HEK293 (cell line): ENCODE data around the gene CHCHD6.

Experiments used
- CTCF ChIA-PET: fragments of 350-600 bp; formaldehyde crosslinking; extraction: SDS; loops from one replicate; lab custom pipeline; 2021; ENCODE audit warnings: antibody characterized with exemption; lab: Yijun Ruan, JAX
- POLR2A ChIA-PET: fragments of 300-600 bp; formaldehyde crosslinking; extraction: SDS; loops from one replicate; lab custom pipeline; 2020; ENCODE audit warnings: antibody characterized with exemption, inconsistent platforms; lab: Yijun Ruan, JAX
- H3K27ac ChIP-seq: fragments of 200-500 bp; sonication (Bioruptor generic); 2 replicates; pipeline ENCODE4 v1.5.1; 2014; ENCODE audit warnings: low read depth, low read length, control low read depth, inconsistent platforms; ENCODE audit errors: extremely low read depth
- H3K36me3 ChIP-seq, 2 experiments: fragments of 200-500 bp in 1 of 2; sonication (Bioruptor generic) in 1 of 2; 1 replicate in 1 of 2; 2 replicates in 1 of 2; pipeline ENCODE4 v1.5.1; 2014 to 2017; ENCODE audit warnings: inconsistent platforms in 2 of 2, low read length in 2 of 2; ENCODE audit not compliant: control insufficient read depth in 2 of 2, insufficient read depth in 1 of 2
- H3K4me1 ChIP-seq: fragments of 200-500 bp; sonication (Bioruptor generic); 2 replicates; pipeline ENCODE4 v1.5.1; 2014; ENCODE audit warnings: mild to moderate bottlenecking, low read length, inconsistent platforms; ENCODE audit not compliant: control insufficient read depth, insufficient read depth
- H3K4me3 ChIP-seq: 2 replicates; pipeline ENCODE4 v1.5.1; 2011; ENCODE audit warnings: low read depth, mild to moderate bottlenecking, control low read depth, low read length, moderate library complexity
- H3K9me3 ChIP-seq: fragments of 200-500 bp; sonication (Bioruptor generic); 2 replicates; pipeline ENCODE4 v1.5.1; 2014; ENCODE audit warnings: low read depth, low read length, inconsistent platforms; ENCODE audit not compliant: control insufficient read depth, insufficient read depth
- BCL11B ChIP-seq: fragments of 450-650 bp; formaldehyde crosslinking; IDR thresholded peaks from 2 replicates; pipeline ENCODE4 v1.5.1; 2016; ENCODE audit warnings: low read depth, missing biosample characterization, missing genetic modification characterization
- GLIS1 ChIP-seq: fragments of 450-650 bp; formaldehyde crosslinking; IDR thresholded peaks from 2 replicates; pipeline ENCODE4 v1.5.1; 2016; ENCODE audit warnings: missing biosample characterization, missing genetic modification characterization
- HOXA7 ChIP-seq: sonication (generic); formaldehyde crosslinking; IDR thresholded peaks from 2 replicates; pipeline ENCODE4 v1.8.1; 2022; ENCODE audit warnings: missing genetic modification reagents, borderline replicate concordance
- KLF9 ChIP-seq: fragments of 450-650 bp; formaldehyde crosslinking; IDR thresholded peaks from 2 replicates; pipeline ENCODE4 v1.5.1; 2016; ENCODE audit warnings: missing biosample characterization, missing genetic modification characterization, low read depth
- YY1 ChIP-seq: fragments of 450-650 bp; formaldehyde crosslinking; IDR thresholded peaks from 2 replicates; pipeline ENCODE4 v1.5.1; 2018; ENCODE audit warnings: missing biosample characterization, missing genetic modification characterization
- ZFP3 ChIP-seq: fragments of 450-650 bp; formaldehyde crosslinking; IDR thresholded peaks from 2 replicates; pipeline ENCODE4 v1.5.1; 2016; ENCODE audit warnings: low read depth, missing biosample characterization, missing genetic modification characterization
- ZNF10 ChIP-seq: fragments of 450-650 bp; formaldehyde crosslinking; IDR thresholded peaks from 2 replicates; pipeline ENCODE4 v1.5.1; 2017; ENCODE audit warnings: missing biosample characterization, missing genetic modification characterization
- ZNF146 ChIP-seq: fragments of 450-650 bp; formaldehyde crosslinking; IDR thresholded peaks from 2 replicates; pipeline ENCODE4 v1.5.1; 2016; ENCODE audit warnings: missing biosample characterization, missing genetic modification characterization
- ZNF211 ChIP-seq: fragments of 450-650 bp; formaldehyde crosslinking; IDR thresholded peaks from 2 replicates; pipeline ENCODE4 v1.5.1; 2016; ENCODE audit warnings: low read depth, missing biosample characterization, missing genetic modification characterization
- ZNF24 ChIP-seq: fragments of 450-650 bp; formaldehyde crosslinking; IDR thresholded peaks from 2 replicates; pipeline ENCODE4 v1.5.1; 2016; ENCODE audit warnings: missing biosample characterization, missing genetic modification characterization
- ZNF248 ChIP-seq: fragments of 450-650 bp; formaldehyde crosslinking; IDR thresholded peaks from 2 replicates; pipeline ENCODE4 v1.5.1; 2017; ENCODE audit warnings: missing biosample characterization, missing genetic modification characterization
- ZNF473 ChIP-seq: fragments of 450-650 bp; formaldehyde crosslinking; IDR thresholded peaks from 2 replicates; pipeline ENCODE4 v1.5.1; 2017; ENCODE audit warnings: missing biosample characterization, missing genetic modification characterization
- ZNF549 ChIP-seq: fragments of 450-650 bp; IDR thresholded peaks from 2 replicates; pipeline ENCODE4 v1.5.1; 2018; ENCODE audit warnings: missing biosample characterization, missing genetic modification characterization, mild to moderate bottlenecking, inconsistent platforms, moderate library complexity
- ZNF555 ChIP-seq: fragments of 450-650 bp; formaldehyde crosslinking; conservative IDR thresholded peaks from 2 replicates; pipeline ENCODE4 v1.5.1; 2017; ENCODE audit warnings: missing biosample characterization, mild to moderate bottlenecking, missing genetic modification characterization, inconsistent platforms
- ZNF560 ChIP-seq: fragments of 450-650 bp; formaldehyde crosslinking; IDR thresholded peaks from 2 replicates; pipeline ENCODE4 v1.5.1; 2017; ENCODE audit warnings: missing biosample characterization, missing genetic modification characterization, borderline replicate concordance
- ZNF624 ChIP-seq: fragments of 450-650 bp; formaldehyde crosslinking; IDR thresholded peaks from 2 replicates; pipeline ENCODE4 v1.5.1; 2017; ENCODE audit warnings: missing biosample characterization, missing genetic modification characterization
- ZNF664 ChIP-seq: fragments of 450-650 bp; formaldehyde crosslinking; IDR thresholded peaks from 2 replicates; pipeline ENCODE4 v1.5.1; 2016; ENCODE audit warnings: missing biosample characterization, missing genetic modification characterization
- ZNF701 ChIP-seq: fragments of 450-650 bp; formaldehyde crosslinking; IDR thresholded peaks from 2 replicates; pipeline ENCODE4 v1.5.1; 2016; ENCODE audit warnings: missing biosample characterization, missing genetic modification characterization
- ZNF776 ChIP-seq: fragments of 450-650 bp; formaldehyde crosslinking; IDR thresholded peaks from 2 replicates; pipeline ENCODE4 v1.5.0; 2017; ENCODE audit warnings: missing biosample characterization, missing genetic modification characterization, borderline replicate concordance
- TF ChIP-seq, protein P1 (sequence below): fragments of 450-650 bp; formaldehyde crosslinking; IDR thresholded peaks from 2 replicates; pipeline ENCODE4 v1.5.1; 2016; ENCODE audit warnings: missing biosample characterization, missing genetic modification characterization
- TF ChIP-seq, protein P2 (sequence below): fragments of 450-650 bp; IDR thresholded peaks from 2 replicates; pipeline ENCODE4 v1.5.1; 2018; ENCODE audit warnings: missing biosample characterization, mild to moderate bottlenecking, missing genetic modification characterization

CHCHD6 gene

DNA sequence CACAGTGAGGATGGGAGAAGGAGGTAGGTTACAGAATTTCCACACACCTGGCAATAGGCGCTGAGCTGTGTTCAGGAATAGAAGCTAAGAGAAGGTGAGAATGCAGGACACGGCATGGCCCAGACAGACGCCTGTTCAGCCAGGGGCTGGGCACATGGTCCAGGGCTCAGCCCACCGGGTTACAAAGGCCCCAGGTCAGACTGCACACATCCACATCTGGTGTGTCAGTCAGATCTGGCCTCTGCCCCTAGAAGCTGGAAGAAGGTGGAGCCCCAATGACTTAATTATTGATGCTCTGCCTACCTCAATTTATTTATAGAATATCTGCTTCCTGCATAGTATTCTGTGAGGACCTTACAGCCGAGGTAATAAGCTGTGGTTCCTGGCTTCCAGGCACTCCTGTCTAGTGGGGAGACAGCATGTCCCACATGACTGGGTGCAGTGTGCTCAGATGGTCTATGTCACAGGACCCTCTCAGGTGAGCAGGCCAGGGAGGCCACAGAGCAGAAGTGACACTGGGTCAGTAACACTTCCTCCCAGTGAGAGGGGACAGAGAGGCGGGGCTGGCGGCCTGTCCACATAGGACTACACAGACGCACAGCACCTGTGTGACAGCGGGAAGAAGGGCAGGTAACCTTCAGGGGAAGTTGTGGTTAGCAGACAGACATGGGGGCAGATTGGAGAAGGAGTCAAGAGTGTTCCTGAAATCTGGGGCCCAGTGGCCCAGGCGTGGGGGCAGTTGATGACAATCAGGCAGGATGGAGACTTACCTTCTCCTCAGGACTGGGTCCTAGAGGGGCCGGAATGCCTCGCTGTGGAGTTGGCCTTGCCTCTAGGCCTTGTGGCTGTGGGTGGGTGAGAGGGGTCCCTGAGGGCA is 240.3 kb downstream of the CHCHD6 start:
- H3K4me3 ChIP-seq = no peak overlapping the region
- no peak for TF ChIP-seq HOXA7 (CRISPR knock-in tag)
- TF ChIP-seq, protein P1, sequence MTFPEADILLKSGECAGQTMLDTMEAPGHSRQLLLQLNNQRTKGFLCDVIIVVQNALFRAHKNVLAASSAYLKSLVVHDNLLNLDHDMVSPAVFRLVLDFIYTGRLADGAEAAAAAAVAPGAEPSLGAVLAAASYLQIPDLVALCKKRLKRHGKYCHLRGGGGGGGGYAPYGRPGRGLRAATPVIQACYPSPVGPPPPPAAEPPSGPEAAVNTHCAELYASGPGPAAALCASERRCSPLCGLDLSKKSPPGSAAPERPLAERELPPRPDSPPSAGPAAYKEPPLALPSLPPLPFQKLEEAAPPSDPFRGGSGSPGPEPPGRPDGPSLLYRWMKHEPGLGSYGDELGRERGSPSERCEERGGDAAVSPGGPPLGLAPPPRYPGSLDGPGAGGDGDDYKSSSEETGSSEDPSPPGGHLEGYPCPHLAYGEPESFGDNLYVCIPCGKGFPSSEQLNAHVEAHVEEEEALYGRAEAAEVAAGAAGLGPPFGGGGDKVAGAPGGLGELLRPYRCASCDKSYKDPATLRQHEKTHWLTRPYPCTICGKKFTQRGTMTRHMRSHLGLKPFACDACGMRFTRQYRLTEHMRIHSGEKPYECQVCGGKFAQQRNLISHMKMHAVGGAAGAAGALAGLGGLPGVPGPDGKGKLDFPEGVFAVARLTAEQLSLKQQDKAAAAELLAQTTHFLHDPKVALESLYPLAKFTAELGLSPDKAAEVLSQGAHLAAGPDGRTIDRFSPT (tag by site-specific recombination) = no peak
- no peak for TF ChIP-seq ZNF10 (tag by site-specific recombination)
- TF ChIP-seq ZNF624 (tag by site-specific recombination) = no peak
- TF ChIP-seq ZFP3 (tag by site-specific recombination) = no peak
- TF ChIP-seq ZNF549 (tag by site-specific recombination) = no peak
- no peak for TF ChIP-seq GLIS1 (tag by site-specific recombination)
- TF ChIP-seq KLF9 (tag by site-specific recombination) = no peak
- TF ChIP-seq ZNF560 (tag by site-specific recombination) = no peak
- TF ChIP-seq, protein P2, sequence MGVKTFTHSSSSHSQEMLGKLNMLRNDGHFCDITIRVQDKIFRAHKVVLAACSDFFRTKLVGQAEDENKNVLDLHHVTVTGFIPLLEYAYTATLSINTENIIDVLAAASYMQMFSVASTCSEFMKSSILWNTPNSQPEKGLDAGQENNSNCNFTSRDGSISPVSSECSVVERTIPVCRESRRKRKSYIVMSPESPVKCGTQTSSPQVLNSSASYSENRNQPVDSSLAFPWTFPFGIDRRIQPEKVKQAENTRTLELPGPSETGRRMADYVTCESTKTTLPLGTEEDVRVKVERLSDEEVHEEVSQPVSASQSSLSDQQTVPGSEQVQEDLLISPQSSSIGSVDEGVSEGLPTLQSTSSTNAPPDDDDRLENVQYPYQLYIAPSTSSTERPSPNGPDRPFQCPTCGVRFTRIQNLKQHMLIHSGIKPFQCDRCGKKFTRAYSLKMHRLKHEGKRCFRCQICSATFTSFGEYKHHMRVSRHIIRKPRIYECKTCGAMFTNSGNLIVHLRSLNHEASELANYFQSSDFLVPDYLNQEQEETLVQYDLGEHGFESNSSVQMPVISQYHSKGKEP = no peak
- TF ChIP-seq ZNF776 = no peak
- H3K9me3 ChIP-seq = no peaks in the 10 kb centered on the region
- ChIA-PET CTCF (interaction anchor here (0.6 kb wide), 2 partner anchors 74 to 146 kb away, joined by 3 read pairs; no protein-coding TSS in a partner anchor), POLR2A (no interaction called here)
- H3K4me1 ChIP-seq = no peaks in the 10 kb centered on the region
- peaks cover 0 to 7% of the 10 kb centered on the region in 2 experiments; a peak in 1 of 3 replicates for H3K36me3 ChIP-seq
- no peak overlapping the region for H3K27ac ChIP-seq

DNA sequence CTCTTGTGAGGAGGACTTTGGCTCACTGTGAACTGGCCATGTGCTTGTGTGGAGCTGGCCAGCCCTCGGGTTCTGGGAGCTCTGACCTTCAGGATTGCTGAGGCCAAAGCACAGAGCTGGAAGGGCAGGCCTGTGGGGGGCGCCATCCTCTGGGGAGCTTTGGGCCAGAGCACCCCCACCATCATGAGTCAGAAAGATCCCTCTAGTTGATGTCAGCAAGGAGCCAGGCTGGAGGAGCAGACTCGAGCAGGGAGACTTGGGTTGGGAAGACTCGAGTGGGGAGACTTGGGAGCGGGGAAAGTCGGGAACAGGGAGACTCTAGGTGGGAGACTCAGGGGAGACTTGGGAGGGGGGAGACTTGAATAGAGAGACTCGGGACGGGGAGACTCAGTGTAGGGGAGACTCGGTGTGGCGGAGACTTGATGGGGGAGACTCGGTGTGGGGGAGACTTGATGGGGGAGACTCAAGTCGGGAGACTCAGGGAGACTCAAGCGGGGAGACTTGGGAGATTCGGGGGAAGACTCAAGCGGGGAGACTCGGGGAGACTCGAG is 241.2 kb downstream of the CHCHD6 start:
- no peaks in the 10 kb centered on the region for H3K4me1 ChIP-seq
- CTCF ChIA-PET = interaction anchor here (0.6 kb wide), 1 partner anchor 73 kb away, joined by 3 read pairs; no protein-coding TSS in a partner anchor
- H3K4me3 ChIP-seq = no peak overlapping the region
- H3K9me3 ChIP-seq = no peaks in the 10 kb centered on the region
- POLR2A ChIA-PET = no interaction called here
- H3K27ac ChIP-seq = no peak overlapping the region
- peaks cover 0 to 11% of the 10 kb centered on the region in 2 experiments; a peak in 1 of 3 replicates for H3K36me3 ChIP-seq
- TF ChIP-seq ZNF664 (tag by site-specific recombination) = no peak
- TF ChIP-seq BCL11B (tag by site-specific recombination) = no peak
- no peak for TF ChIP-seq ZNF211 (tag by site-specific recombination)
- TF ChIP-seq ZNF24 (tag by site-specific recombination) = no peak
- no peak for TF ChIP-seq ZNF473 (tag by site-specific recombination)
- no peak for TF ChIP-seq ZNF248 (tag by site-specific recombination)
- TF ChIP-seq YY1 (tag by site-specific recombination) = no peak
- TF ChIP-seq ZNF701 (tag by site-specific recombination) = no peak
- no peak for TF ChIP-seq ZNF146 (tag by site-specific recombination)
- no peak for TF ChIP-seq ZNF555 (tag by site-specific recombination)
